ENCODE data around the gene BPIFA2.

Gene BPIFA2

GRCh38 chr20:33124261-33124660, 43.7 kb upstream of the BPIFA2 start:
- Histone ChIP-seq H3K9ac (ENCODE audit: low read length) (no peak overlapping the region), H3K27ac (ENCODE audit: low read length) (no peak overlapping the region), H3K4me2 (ENCODE audit: low read length) (no peak overlapping the region), H3K36me3 (replicated peaks; ENCODE audit: low read depth, low read length) (no peaks in the 10 kb centered on the region), H3K27me3 (ENCODE audit: low read depth, low read length) (peaks cover 43% of the 10 kb centered on the region; the same call in 1 of the 2 replicates), H3K4me1 (ENCODE audit: low read length) (0 out of 2 replicates have a peak, but pooled peaks cover 4% of the 10 kb centered on the region), H3K79me2 (ENCODE audit: low read length) (no peaks in the 10 kb centered on the region), H2AFZ (ENCODE audit: low read depth, low read length) (no peak overlapping the region), H3K4me3 (ENCODE audit: low read length) (no peak overlapping the region), H4K20me1 (ENCODE audit: insufficient read depth, low read length) (no peaks in the 10 kb centered on the region), H3K9me3 (ENCODE audit: insufficient read depth, low read length) (no peaks in the 10 kb centered on the region)
- TF ChIP-seq EZH2phosphoT487 (IDR thresholded peaks at IDR 0.05; ENCODE audit: low read depth) (no peak), CTCF (IDR thresholded peaks at IDR 0.05; ENCODE audit: low read depth, low read length) (no peak)

- Histone ChIP-seq H3K9ac (ENCODE audit: low read length) (no peak overlapping the region), H3K27ac (ENCODE audit: low read length) (no peak overlapping the region), H3K9me3 (ENCODE audit: insufficient read depth, low read length) (no peaks in the 10 kb centered on the region), H3K4me1 (ENCODE audit: low read length) (no peaks in the 10 kb centered on the region), H4K20me1 (ENCODE audit: insufficient read depth, low read length) (no peaks in the 10 kb centered on the region), H3K4me2 (ENCODE audit: low read length) (no peak overlapping the region), H2AFZ (ENCODE audit: low read depth, low read length) (no peak overlapping the region), H3K36me3 (replicated peaks; ENCODE audit: low read depth, low read length) (no peaks in the 10 kb centered on the region), H3K79me2 (ENCODE audit: low read length) (no peaks in the 10 kb centered on the region), H3K4me3 (ENCODE audit: low read length) (no peak overlapping the region), H3K27me3 (ENCODE audit: low read depth, low read length) (peaks cover 49% of the 10 kb centered on the region)
- TF ChIP-seq EZH2phosphoT487 (IDR thresholded peaks at IDR 0.05; ENCODE audit: low read depth) (no peak), CTCF (IDR thresholded peaks at IDR 0.05; ENCODE audit: low read depth, low read length) (no peak)
Measured at GRCh38 chr20:33124994-33125393, 43.0 kb upstream of the BPIFA2 start.

DNA sequence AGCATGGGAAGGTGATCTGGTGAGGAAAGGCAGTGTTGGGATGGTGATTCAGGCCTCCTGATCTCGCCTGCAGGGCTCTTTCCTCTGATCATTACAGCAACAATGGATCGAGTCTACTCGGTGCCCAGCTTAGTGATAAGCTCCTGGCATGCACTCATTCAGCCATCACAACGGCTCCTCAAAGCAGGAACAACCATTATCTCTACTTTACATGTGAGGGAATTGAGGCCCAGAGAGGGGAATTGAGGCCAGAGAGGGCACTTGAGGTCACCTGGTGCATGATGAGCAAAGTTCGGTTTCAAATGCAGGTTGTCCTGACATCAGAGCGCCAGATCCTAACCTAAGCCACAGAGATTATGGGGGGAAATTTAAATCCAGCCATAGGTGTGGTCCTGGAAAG, 42.0 kb upstream of the BPIFA2 start:
- Histone ChIP-seq H3K4me1 (ENCODE audit: low read length) (no peaks in the 10 kb centered on the region), H2AFZ (ENCODE audit: low read depth, low read length) (no peak overlapping the region), H3K27me3 (ENCODE audit: low read depth, low read length) (peaks cover 49% of the 10 kb centered on the region), H3K36me3 (replicated peaks; ENCODE audit: low read depth, low read length) (no peaks in the 10 kb centered on the region), H3K9me3 (ENCODE audit: insufficient read depth, low read length) (no peaks in the 10 kb centered on the region), H4K20me1 (ENCODE audit: insufficient read depth, low read length) (no peaks in the 10 kb centered on the region), H3K27ac (ENCODE audit: low read length) (no peak overlapping the region), H3K79me2 (ENCODE audit: low read length) (no peaks in the 10 kb centered on the region), H3K4me3 (ENCODE audit: low read length) (no peak overlapping the region), H3K9ac (ENCODE audit: low read length) (no peak overlapping the region), H3K4me2 (ENCODE audit: low read length) (no peak overlapping the region)
- no peak for TF ChIP-seq EZH2phosphoT487 (IDR thresholded peaks at IDR 0.05; ENCODE audit: low read depth)
- TF ChIP-seq CTCF (IDR thresholded peaks at IDR 0.05; ENCODE audit: low read depth, low read length) = no peak

GRCh38 chr20:33127422-33128097, 40.4 kb upstream of the BPIFA2 start:
- no peaks in the 10 kb centered on the region for H4K20me1 ChIP-seq (ENCODE audit: insufficient read depth, low read length)
- no peak overlapping the region for H3K27ac ChIP-seq (ENCODE audit: low read length)
- H3K36me3 ChIP-seq (replicated peaks; ENCODE audit: low read depth, low read length) = no peaks in the 10 kb centered on the region
- H3K4me3 ChIP-seq (ENCODE audit: low read length) = no peak overlapping the region
- TF ChIP-seq CTCF (IDR thresholded peaks at IDR 0.05; ENCODE audit: low read depth, low read length) (no peak), EZH2phosphoT487 (IDR thresholded peaks at IDR 0.05; ENCODE audit: low read depth) (no peak)
- H3K4me2 ChIP-seq (ENCODE audit: low read length) = no peak overlapping the region
- no peak overlapping the region for H3K9ac ChIP-seq (ENCODE audit: low read length)
- peaks cover 52% of the 10 kb centered on the region for H3K27me3 ChIP-seq (ENCODE audit: low read depth, low read length)
- H3K79me2 ChIP-seq (ENCODE audit: low read length) = no peaks in the 10 kb centered on the region
- no peak overlapping the region for H2AFZ ChIP-seq (ENCODE audit: low read depth, low read length)
- no peaks in the 10 kb centered on the region for H3K9me3 ChIP-seq (ENCODE audit: insufficient read depth, low read length)
- H3K4me1 ChIP-seq (ENCODE audit: low read length) = no peaks in the 10 kb centered on the region

Measured in OCI-LY3 (cell line).